Activated T-cell treated with anti-CD3 and anti-CD28 coated beads for 24 hours (primary cell): ENCODE data around the gene MTMR11.
"Not testable (repeated sequence)": the region's sequence is repeated elsewhere in the genome, so short reads cannot be mapped to it uniquely, and the experiment has no call there.

Experiments used
- DNase-seq: peaks from one replicate; pipeline ENCODE4 v3.0.0-alpha.2; 2020; ENCODE audit warnings: low read depth

The MTMR11 gene

GRCh38 chr1:149936170-149936991 is at the start of gene MTMR11:
Gene MTMR11, minus strand, starts transcription at chr1:149936879. Its CDS starts 232 bp downstream, at chr1:149936647.
- DNase-seq, result no peak

- no peak for DNase-seq
Measured at GRCh38 chr1:149979972-149980540, 43.4 kb upstream of the MTMR11 start.

- DNase-seq, result no peak
Measured at GRCh38 chr1:149979245-149979971, 42.7 kb upstream of the MTMR11 start.

GRCh38 chr1:149978547-149979023 is 41.9 kb upstream of the MTMR11 start:
- DNase-seq, result no peak

- DNase-seq, result no peak
Measured at GRCh38 chr1:149977345-149977744, 40.7 kb upstream of the MTMR11 start.

GRCh38 chr1:149972547-149972946 is 35.9 kb upstream of the MTMR11 start:
- no peak for DNase-seq

GRCh38 chr1:149967646-149968045 is 31.0 kb upstream of the MTMR11 start:
- no peak for DNase-seq

GRCh38 chr1:149967041-149967440 is 30.4 kb upstream of the MTMR11 start:
- no peak for DNase-seq

GRCh38 chr1:149966405-149966804 is 29.7 kb upstream of the MTMR11 start:
- DNase-seq, result no peak

- DNase-seq, result no peak
Measured at GRCh38 chr1:149965440-149965839, 28.8 kb upstream of the MTMR11 start.

GRCh38 chr1:149963358-149963757 is 26.7 kb upstream of the MTMR11 start:
- no peak for DNase-seq

GRCh38 chr1:149962736-149963135 is 26.1 kb upstream of the MTMR11 start:
- no peak for DNase-seq

GRCh38 chr1:149962039-149962647 is 25.5 kb upstream of the MTMR11 start:
- peak; percentile 27 for DNase-seq

- not testable (repeated sequence) for DNase-seq
Measured at GRCh38 chr1:149957548-149957947, 20.9 kb upstream of the MTMR11 start.

GRCh38 chr1:149949911-149950310 is 13.2 kb upstream of the MTMR11 start:
- no peak for DNase-seq

GRCh38 chr1:149945206-149945605 is 8.5 kb upstream of the MTMR11 start:
- DNase-seq, result no peak

GRCh38 chr1:149942885-149943284 is 6.2 kb upstream of the MTMR11 start:
- no peak for DNase-seq

- no peak for DNase-seq
Measured at GRCh38 chr1:149942207-149942606, 5.5 kb upstream of the MTMR11 start.

- no peak for DNase-seq
Measured at GRCh38 chr1:149940427-149940826, 3.7 kb upstream of the MTMR11 start.

GRCh38 chr1:149938668-149939003 is 2.0 kb upstream of the MTMR11 start:
- not testable (repeated sequence) for DNase-seq

GRCh38 chr1:149937759-149938158 is 1.1 kb upstream of the MTMR11 start:
- DNase-seq, result no peak

- DNase-seq, result no peak
Measured at GRCh38 chr1:149936992-149937705, 470 bp upstream of the MTMR11 start.
